Spleen (tissue), 7 donors: ENCODE data around the gene MCF2L.

ENCODE experiments used
- POLR2A ChIP-seq, 3 donors: fragments of 450-650 bp; IDR thresholded peaks; one replicate each; pipeline ENCODE4 v1.5.1; 2017; ENCODE audit warnings: antibody characterized with exemption in 3 of 3, mild to moderate bottlenecking in 1 of 3
- POLR2AphosphoS5 ChIP-seq, 3 donors: sonication (generic); formaldehyde crosslinking; IDR thresholded peaks; one replicate each; pipeline ENCODE4 v1.5.1; 2017; ENCODE audit warnings: antibody characterized with exemption in 3 of 3
- TF ChIP-seq, protein P1 (sequence below), 11 experiments: fragments of 200-600 bp in 7 of 11; fragments of 450-650 bp in 4 of 11; sonication (generic) in 4 of 11; IDR thresholded peaks in 8 of 11; conservative IDR thresholded peaks in 3 of 11; 1 replicate in 7 of 11; 2 replicates in 4 of 11; pipeline versions ENCODE4 v1.4.0 to v1.8.0; 2016 to 2021; ENCODE audit warnings: antibody characterized with exemption in 11 of 11, inconsistent platforms in 4 of 11, mild to moderate bottlenecking in 1 of 11
- donor health status: DM: no; HTN: no; CAD: no; lungs with moderate emphysema.
- donor health status: DM: no; HTN: no; CAD: no.
- donor health status: DM: no; HTN: no; CAD: no.

DNA sequence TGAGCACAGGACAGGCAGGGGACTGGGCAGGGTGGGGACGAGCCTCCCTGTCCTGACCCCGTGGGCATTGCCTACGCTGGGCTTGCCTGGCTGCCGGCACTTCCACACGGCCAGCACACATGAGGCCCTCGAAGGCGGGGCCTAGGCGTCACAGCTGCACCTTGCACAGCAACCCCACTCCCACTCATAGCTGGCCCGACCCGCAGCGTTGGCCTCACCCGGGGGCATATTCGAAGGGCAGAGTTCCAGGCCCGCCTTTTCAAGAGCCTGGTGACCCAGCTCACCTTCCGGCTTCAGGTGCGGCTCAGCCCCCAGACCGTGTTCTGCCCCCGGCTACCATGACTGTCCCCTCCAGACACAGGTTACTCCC lies 172.6 kb downstream of the MCF2L start:
- TF ChIP-seq, protein P1, sequence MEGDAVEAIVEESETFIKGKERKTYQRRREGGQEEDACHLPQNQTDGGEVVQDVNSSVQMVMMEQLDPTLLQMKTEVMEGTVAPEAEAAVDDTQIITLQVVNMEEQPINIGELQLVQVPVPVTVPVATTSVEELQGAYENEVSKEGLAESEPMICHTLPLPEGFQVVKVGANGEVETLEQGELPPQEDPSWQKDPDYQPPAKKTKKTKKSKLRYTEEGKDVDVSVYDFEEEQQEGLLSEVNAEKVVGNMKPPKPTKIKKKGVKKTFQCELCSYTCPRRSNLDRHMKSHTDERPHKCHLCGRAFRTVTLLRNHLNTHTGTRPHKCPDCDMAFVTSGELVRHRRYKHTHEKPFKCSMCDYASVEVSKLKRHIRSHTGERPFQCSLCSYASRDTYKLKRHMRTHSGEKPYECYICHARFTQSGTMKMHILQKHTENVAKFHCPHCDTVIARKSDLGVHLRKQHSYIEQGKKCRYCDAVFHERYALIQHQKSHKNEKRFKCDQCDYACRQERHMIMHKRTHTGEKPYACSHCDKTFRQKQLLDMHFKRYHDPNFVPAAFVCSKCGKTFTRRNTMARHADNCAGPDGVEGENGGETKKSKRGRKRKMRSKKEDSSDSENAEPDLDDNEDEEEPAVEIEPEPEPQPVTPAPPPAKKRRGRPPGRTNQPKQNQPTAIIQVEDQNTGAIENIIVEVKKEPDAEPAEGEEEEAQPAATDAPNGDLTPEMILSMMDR (IDR thresholded peaks at IDR 0.05 in 8 of 11, conservative IDR thresholded peaks at IDR 0.05 in 3 of 11), result no peak
- TF ChIP-seq POLR2A (IDR thresholded peaks at IDR 0.05), result no peak
- no peak for TF ChIP-seq POLR2AphosphoS5 (IDR thresholded peaks at IDR 0.05)
